ENCODE measurements around the gene SDR42E2.

DNA sequence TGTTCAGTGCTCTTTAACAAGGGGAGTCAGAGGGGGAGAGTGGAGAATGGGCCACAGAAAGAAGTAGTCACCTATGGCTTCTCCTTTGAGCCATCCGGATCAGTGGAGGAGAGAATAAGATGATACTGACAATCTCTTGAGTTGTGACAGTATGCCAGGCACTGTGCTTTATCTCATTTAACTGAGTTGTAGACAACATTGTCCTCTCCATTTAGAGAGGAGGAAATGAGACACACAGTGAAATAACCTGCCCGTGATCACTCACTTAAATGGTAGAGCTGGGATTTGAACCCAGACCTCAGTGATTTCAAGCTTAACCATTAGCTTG lies 25.9 kb downstream of the SDR42E2 start:
- TF ChIP-seq, protein P1, sequence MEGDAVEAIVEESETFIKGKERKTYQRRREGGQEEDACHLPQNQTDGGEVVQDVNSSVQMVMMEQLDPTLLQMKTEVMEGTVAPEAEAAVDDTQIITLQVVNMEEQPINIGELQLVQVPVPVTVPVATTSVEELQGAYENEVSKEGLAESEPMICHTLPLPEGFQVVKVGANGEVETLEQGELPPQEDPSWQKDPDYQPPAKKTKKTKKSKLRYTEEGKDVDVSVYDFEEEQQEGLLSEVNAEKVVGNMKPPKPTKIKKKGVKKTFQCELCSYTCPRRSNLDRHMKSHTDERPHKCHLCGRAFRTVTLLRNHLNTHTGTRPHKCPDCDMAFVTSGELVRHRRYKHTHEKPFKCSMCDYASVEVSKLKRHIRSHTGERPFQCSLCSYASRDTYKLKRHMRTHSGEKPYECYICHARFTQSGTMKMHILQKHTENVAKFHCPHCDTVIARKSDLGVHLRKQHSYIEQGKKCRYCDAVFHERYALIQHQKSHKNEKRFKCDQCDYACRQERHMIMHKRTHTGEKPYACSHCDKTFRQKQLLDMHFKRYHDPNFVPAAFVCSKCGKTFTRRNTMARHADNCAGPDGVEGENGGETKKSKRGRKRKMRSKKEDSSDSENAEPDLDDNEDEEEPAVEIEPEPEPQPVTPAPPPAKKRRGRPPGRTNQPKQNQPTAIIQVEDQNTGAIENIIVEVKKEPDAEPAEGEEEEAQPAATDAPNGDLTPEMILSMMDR (IDR thresholded peaks at IDR 0.05) = no peak
- TF ChIP-seq POLR2A (IDR thresholded peaks at IDR 0.05) (no peak), POLR2AphosphoS5 (IDR thresholded peaks at IDR 0.05; ENCODE audit: insufficient read depth in 1 of 2, low read depth in 1 of 2) (no peak)

All from vagina (tissue), 2 donors.